OCI-LY7 (cell line): ENCODE data around the gene MRPS27.

Source experiments
- CTCF ChIP-seq: fragments of 200-600 bp; sonication (generic); conservative IDR thresholded peaks from 2 replicates; pipeline ENCODE4 v1.5.1; 2014; ENCODE audit warnings: mild to moderate bottlenecking, antibody characterized with exemption, low read length, moderate library complexity, mixed read lengths
- EZH2phosphoT487 ChIP-seq: fragments of 200-600 bp; sonication (generic); IDR thresholded peaks from 2 replicates; pipeline ENCODE4 v1.6.1; 2018; ENCODE audit warnings: low read depth, borderline replicate concordance, mild to moderate bottlenecking, mixed run types, antibody characterized with exemption, low read length, moderate library complexity, mixed read lengths

GRCh38 chr5:72265032-72265877 is 54.8 kb downstream of the MRPS27 start:
- TF ChIP-seq CTCF: no peak
- no peak for TF ChIP-seq EZH2phosphoT487
